Erythroblast (primary cell): ENCODE measurements around the gene CRYL1.

Experiments
- GATA1 ChIP-seq: IDR thresholded peaks from 2 replicates; pipeline ENCODE4 v1.6.1; 2011; ENCODE audit warnings: low read depth, mild to moderate bottlenecking, control low read depth, low read length, moderate library complexity
- POLR2A ChIP-seq: IDR thresholded peaks from 2 replicates; pipeline ENCODE4 v1.6.1; 2011; ENCODE audit warnings: mild to moderate bottlenecking, low read length

GRCh38 chr13:20559659-20560356, 34.2 kb upstream of the CRYL1 start:
- no peak for TF ChIP-seq POLR2A
- no peak for TF ChIP-seq GATA1
